Activated naive CD4-positive, alpha-beta T cell treated with anti-CD3 and anti-CD28 coated beads, Interleukin-2, amount 50 U/mL, for 16 hours (primary cell): ENCODE data around the gene C6orf89.

ENCODE experiments used
- DNase-seq: peaks from one replicate; pipeline ENCODE4 v3.0.0-alpha.2; 2020

The C6orf89 gene, protein sequence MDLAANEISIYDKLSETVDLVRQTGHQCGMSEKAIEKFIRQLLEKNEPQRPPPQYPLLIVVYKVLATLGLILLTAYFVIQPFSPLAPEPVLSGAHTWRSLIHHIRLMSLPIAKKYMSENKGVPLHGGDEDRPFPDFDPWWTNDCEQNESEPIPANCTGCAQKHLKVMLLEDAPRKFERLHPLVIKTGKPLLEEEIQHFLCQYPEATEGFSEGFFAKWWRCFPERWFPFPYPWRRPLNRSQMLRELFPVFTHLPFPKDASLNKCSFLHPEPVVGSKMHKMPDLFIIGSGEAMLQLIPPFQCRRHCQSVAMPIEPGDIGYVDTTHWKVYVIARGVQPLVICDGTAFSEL

DNA sequence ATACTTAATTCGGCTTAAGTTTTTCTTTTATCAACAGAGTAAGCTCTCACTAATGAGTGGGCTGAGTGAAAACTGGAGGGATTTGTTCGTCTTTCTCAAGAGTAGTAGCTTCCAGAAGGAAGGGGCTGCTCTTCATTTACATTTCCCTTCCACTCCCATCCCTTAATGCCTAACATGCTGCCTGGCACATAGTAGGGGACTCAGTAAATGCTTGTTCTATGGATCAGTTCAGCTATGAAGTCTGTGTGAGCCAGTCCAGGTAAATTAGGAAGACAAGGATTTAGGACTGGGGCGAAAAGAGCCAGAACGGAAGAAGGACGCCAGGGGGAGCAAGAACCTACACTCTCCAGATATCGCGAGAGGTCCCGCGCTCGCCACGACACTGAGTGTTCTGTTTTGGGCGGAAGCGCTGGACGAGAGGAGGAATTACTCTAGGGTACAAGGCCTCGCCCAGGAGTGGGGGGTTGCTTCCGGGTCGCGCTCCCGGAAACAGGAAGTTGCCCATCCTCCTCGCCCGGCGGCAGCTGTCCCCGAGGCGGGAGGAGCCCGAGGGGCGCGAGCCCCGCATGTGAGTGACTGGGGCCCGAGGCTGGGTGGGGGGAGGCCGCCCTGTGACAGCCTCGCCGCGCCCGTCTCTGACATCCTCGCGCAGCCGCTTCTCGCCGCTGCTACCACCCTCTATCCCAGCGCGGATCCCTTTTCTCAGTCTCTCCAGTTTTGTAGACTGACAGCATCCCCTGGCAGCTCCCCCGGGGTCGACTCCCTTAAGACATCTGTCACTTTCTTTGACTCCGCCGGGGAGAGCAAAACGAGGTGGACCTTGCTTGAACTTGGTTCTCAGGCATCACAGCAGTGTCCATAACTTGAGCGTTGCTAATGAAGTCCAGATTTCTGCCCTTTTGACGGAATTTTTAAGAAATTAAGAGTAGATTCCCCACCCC lies at the start of gene C6orf89:
C6orf89 (plus strand) TSS at position 492 of the 941 bp plus-strand sequence. CDS start 13,493 bp downstream, outside the sequence.
- peak; percentile 96 for DNase-seq

DNA sequence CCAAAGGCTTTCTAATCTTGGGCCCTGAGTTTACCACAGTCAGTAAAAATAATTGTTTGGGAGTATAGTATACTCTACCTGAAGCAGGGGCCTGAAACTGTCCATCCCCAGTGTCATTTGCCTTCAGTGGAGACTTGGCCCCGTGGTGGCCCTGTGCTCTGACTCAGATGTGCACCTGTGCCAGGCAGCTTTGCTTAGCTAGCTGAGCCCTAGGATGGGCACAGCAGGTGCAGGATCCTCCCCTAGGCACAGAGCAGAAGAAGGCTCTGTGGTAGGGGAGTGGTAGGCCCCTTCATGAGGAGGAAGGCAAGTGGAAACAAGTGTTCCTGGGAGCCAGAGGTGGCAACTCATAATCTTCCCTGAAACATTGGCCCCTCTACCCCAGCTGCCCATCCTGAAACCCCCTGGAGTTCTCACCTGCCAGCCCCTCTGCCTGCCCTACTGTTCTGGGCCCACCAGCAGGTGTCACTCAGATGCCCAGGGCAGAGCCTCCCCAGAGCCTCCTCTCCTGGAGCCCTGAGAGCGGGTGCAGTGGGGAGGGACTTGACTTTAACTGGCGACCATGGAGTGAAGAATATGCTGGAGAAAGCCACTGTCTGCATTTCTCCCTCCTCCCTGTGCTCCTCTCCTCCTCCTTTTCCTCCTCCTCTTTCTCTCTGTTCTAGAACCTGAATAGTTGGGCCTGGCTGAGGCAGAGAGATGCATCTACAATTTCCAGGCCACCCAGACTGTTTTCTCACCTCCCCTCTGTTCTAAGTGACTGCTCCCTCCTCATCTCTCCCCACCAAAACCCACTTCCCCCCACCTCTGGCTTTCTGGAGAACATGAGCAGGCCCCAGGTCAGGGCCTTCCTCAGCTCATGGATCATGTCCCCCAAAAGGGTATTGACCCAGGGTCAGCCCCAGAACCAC lies 49.4 kb upstream of the C6orf89 start:
- no peak for DNase-seq

DNA sequence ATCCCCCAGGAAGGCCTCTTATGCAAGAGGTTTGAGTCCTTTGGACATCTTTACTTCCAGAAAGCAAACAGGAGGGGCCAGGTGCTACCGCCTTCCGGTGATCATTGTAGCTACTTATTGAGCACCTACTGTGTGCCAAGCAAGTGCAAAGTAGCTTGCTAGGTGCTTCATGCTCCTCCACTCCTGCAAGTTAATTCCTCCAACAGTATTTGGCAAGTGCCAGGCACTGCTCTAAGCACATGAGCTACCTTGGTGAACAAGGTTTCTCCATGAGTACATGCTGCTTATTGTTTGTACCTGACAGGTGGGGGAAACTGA lies 48.8 kb upstream of the C6orf89 start:
- DNase-seq, result no peak

DNA sequence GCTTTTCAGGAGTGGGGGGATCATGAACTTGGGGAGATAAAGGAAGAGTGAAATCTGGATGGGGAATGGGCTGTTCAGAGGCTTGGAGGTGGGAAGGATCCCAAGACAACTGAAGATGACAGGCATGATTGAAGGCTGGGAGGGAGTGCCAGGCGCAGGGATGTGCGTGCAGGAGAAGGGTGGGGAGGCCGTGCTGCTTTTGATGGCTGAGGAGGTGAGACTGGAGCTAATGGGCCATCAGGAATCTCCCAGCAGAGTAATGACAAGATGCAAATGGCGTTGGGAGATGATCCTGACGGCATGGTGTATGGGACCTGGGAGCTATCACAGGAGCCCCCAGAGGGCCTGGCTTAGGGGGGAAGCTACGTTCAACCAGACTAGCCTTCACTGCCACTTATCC lies 48.1 kb upstream of the C6orf89 start:
- DNase-seq, result no peak

DNA sequence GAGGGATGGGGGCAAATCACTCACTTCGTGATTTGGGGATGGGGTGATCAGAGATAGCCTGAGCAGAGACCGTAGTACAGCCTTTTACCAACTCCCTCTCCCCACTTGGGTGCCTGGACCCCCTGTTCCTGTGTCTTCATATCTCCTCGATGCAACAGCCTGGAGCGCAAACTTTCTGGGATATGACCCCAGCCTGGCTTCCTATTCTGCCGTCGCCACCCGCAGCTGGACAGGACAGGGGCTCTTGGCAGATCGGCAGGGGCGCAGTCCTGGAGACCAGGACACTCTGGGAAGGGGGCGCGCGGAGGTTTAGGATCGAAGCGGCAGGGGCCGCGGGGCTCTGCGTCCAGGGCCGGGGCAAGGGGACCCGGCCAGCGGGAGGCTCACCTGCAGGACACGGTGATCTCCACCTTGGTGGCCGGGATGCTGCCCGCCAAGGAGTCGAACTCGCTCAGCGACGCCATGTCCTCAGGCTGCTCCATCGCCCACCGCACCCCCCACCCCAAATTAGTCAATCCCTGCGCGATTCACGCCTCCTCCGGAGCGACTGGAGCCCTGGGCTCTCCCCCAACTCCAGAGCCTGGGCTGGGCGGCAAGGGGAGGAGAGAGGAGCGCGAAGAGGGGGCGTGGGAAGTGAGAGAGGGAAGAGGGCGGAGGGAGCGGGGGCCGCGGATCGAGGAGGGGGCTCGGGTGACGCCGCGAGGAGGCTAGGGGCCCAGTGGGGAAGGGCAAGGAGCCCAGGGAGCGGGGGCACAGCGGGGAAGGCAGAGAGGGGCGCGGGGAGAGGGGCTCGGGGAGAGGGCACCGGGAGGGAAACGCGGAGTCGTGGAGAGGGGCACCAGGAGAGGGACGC lies 46.6 kb upstream of the C6orf89 start, which contains the start of gene CPNE5:
CPNE5 (minus strand) TSS at position 549 of the 853 bp plus-strand sequence; CDS start at position 482, 67 bp downstream.
- no peak for DNase-seq

DNA sequence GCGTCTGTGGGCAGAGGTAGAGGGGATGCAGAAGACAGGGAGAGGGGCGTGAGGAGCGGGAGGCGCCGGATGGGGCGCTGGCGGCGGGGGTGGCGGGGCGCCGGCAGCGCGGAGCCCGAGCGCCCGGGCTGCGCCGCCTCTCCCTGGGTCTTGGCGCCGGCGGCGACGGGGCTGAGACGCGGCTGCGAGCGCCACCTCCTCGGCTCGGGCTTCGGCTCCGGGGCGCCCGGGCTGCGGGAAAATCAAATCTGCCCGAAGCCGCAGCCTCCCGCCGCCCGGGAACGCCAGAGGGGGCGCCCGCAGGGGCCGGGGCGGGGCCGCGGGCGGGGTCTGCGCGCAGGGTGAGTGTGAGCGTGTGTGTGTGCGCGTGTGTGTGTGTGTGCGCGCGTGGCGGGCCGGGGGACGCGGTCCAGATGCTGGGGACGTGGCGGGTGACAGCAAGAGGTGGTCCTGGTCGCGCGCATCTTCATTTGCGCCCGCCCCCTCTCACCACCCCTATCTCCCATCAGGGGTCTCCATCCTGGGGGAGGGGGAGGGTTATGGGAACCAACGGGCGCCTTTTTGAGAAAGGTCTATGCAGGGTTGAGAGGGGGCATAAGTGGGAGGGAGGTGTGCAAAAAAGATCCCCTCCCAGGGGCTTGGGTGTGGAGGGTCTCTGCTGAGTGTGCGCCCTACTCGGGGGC lies 45.9 kb upstream of the C6orf89 start:
- peak; percentile 57 for DNase-seq

DNA sequence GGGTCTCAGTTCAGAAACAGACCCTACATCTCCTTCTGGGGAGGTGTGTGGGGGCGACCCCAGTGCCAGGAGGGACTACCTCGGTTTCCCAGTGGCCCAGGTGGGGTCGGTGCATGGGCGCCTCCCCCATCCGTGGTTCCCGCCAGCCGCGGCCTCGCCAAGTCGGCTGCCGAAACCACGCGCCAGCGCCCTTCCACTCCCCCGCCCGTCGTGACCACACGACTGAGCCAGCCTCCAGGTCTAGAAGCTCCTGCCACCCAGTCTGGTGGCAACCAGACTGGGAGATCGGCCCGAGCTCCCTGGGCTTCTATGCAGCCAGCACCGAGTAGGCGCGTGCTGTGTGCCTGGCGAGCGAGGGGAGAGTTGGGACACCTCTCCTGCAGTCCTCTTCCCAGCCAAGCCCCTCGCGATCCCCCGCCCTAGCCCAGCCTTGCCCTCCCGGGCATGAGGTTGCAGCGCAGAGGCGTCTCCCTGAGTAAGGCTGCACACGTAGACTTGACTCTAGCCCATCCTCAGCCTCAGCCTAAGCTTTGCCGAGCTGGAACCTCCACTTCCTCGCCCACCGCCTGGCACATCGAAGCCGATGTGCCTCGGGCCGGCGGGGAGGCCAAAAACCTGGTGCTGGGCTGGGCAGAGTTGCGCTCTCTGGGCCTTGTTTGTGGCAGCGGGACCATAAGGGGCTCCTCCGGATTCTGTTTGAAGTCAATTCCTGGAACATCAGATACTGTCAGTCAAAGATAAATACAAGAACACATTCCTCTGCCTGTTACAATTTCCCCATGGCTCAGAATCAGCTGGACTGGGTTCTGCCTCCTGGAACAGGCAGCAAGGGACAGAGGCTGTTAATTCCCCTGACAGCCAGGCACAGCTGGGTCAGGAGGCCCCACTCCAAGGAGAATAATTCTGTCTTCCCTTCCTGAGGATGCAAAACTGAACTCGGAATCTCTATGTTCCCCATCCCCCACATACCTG lies 45.0 kb upstream of the C6orf89 start:
- peak; percentile 21 for DNase-seq

DNA sequence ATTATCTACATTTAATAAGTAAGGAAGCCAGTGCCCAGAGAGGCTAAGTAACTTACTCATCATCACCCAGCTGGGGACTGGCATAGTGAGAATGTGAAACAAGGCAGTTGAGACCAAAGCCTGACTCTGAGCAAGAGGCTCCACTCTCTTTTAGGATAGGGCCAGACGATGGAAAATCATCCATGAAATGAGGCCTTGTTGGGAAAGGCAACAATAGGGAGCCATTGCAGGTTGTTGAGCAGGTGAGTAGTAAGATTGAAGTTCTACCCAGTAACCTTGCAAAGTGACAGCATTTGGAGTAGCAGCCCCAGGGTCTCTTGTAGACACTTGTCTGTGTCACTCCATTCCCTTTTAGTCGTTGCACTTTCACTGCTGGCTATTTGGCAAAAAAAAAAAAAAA lies 44.0 kb upstream of the C6orf89 start:
- DNase-seq, result no peak

DNA sequence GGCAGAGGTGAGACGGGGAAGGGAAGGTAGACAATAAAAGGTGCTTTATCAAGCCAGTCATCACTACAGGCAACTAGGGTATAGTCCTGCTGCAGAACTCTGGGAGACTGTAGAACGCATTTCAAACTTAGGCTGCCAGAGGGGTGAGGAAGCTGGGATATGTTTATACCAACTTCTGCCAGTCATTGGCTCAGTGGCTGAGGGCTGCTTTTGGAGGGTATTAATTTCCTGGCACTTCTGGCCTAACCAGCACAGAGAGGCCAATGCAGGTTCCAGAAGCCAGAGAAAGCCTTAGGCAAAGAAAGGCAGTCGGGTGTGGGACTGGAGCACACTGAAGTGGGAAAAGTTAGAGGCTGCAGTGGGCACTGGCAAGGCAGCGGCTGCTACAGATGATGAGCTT lies 42.6 kb upstream of the C6orf89 start:
- DNase-seq, result no peak

DNA sequence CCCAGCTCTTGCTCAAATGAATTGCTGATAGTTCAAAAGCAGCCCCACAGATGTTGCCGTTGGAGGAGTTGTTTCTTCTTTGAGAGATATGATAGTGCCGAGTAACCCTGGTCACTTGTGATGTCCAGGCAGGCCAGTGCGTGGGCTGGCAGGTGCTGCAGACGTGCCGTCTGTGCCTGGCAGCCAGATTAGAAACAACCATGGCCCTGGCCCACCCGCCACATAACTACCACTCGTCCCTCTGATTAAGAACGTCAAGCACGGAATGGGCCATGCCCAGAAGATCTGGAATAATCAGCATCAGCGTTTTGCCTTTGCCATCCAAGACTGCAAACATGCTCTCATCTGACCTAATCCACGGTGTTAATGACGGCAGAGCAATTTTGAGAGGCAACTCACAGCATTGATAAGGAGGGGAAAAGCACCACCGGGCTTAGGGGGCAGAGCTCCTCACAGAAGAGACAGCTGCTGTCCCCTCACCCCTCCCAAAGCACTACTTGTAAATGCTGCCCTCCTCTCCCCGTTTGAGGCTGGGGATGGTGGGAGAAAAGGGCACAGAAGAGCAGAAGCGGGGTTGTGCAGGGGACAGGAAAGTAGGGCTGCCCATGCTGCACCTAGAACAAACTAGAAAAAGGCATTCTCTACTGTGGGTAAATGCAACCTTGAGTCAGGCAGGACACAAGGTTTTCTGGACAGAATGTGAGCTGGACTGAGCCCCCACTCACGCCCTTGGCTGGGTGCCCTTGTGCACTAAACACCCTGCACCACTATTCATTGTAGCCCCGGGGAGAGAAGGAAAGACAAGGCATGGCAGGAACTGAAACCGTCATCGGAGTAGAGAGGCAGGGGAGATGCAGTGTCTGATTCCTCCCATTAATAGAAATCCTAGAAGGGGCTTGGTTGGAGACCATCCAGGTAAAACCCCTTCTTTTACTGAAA lies 41.3 kb upstream of the C6orf89 start:
- no peak for DNase-seq

DNA sequence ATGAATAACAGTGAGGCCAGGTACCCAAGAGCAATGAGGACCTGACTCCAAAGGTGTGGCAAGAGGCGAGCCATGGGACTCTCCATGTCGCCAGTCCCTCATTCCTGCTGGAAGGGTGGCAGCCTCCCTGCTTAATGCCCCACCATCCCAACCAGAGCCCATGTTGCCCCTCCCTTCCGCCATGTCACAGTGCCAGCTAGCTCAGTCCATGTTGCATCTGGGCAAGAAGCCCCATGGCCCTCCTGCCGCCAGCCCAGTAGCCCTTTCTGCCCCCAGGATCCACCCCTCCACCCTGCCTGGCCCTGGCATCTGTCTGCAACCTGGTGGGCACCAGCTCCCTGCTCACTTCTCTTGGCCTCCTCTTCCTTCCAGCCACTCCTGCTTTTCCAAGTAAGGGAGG lies 40.5 kb upstream of the C6orf89 start:
- no peak for DNase-seq

DNA sequence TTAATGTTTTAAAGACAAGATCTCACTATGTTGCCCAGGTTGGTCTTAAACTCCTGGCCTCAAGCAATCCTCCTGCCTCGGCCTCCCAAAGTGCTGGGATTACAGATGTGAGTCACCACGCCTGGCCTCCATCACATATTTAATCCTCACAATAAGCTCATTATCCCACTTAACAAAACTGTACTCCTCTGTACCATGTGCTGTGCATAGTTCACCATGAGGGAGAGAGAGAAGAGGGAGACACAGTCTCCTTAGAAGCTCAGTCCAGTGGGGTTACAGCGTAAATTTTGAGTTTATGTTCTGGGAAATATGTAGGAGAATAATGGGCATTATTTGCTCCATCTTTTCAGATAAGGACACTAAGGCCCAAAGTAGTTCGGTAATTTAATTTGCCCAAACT lies 38.6 kb upstream of the C6orf89 start:
- DNase-seq, result no peak

DNA sequence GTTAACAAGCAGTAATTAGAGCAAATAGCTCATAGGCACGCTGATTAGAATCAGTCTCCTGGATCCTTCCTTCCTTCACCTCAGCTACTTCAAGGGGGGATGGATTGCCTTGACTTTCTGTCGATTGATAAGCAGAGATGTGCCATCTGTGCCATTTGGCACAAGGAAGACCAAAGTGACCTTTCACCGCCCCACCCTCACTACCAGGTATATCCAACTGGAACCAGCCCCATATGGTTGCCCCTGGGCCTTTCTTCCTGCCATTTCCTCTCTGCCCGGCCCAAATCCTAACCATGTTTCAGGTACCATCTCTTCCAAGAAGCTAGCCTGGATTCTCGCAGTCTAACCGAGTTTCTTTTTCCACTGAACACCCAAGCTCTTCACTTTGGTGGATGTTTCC lies 37.8 kb upstream of the C6orf89 start:
- no peak for DNase-seq

DNA sequence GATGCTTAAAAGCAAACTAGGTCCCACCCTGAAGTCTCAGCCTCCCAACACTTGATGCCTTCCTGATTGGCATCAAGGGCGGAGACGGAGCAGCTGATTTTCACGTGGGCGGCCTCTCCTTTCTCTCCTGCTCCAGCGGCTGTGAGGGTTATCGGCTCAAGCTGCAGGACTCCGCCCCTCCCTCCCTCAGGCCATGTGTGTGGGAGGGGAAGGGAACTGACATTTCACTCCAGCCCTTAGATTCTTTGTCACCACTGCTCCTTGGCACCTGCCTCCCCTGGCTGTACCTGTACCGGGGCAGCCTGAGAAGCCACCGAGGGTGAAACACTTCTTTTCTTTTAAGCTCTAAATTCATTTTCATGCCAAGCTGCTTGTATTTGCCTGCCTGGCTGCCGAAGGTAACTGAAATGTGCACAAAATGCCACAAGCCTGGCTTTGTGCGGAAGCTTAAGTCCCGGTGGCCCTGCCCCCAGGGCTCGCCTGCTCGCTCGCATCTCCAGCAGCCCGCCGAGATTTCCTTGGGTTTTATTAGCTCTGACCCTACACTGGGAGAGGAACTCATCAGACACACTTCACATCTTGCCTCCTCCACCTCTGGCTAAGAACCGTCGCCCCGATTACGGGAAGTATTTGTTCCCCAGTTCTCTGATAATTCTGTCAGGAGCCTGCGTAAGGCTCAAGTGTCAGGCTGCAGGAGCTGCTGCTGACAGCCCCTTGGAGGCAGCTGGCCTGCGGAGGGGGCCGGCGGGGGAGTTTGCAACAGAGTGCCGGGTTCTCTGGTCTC lies 36.9 kb upstream of the C6orf89 start:
- no peak for DNase-seq

DNA sequence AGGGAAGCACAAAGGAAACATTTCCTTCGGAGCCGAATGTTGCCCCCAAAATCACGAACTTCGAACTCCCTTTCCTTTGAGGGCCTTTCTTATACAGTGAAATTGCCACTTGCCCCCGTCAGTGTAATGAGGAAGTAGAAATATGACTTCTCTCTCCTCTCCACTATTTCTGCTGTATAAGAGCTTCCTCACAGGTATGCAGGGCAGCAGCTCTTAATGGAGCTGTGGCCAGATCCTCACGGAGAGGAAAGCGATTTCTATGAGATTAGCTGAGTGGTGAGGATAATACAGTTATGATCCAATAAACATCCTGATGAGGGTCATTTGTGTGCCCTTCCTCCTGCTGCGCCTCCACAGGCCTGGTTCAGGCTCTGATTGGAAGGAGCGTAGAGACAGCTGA lies 35.7 kb upstream of the C6orf89 start:
- no peak for DNase-seq

DNA sequence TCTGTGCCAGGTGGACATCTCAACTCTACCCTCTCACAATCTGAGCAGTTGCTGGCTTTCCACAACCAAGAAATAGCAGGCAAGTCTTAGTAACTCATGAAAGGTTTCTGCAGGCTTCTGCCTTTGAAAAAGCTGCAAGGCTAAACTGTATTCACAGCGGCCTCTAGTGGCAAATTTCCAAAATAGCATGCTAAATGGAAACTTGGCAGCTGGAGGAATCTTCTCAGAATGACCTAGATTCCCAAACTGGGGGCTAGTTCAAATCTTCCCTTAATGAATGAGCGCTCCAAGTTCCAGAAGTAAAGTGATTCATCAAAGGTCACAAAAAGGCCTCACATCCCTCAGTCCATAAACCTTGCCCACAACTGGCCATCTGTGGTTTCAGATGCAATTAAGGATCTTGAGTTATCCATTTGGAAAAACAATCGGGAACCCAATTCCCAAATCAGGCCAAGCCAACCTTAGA lies 34.6 kb upstream of the C6orf89 start:
- DNase-seq, result no peak

DNA sequence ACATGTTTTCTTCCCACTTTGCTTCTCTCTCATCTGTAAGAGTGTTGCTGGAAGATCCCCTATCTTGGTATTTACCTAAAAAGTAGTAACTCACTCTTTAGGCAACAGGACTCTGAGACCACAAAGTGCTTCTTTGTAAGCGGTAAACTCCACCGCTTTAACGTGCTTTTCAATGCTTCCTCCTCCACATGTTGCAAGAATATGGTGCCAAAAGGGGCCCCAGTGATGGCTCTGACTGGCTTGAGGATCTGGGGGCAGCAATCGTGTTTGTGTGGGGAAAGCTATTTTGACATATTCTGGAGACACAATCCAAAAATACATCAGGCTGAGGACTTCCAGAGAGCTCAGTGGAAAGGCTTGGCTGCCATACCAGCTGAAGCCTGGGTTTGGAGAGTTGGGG lies 34.1 kb upstream of the C6orf89 start:
- no peak for DNase-seq
